GF-D8 (cell line): ENCODE measurements around the gene FOCAD.
A peak's percentile ranks its signal among the peaks of the same experiment; 100 is the strongest.

Experiments
- DNase-seq: peaks from one replicate; lab custom pipeline; 2025; lab: John Stamatoyannopoulos, UW

FOCAD gene

DNA sequence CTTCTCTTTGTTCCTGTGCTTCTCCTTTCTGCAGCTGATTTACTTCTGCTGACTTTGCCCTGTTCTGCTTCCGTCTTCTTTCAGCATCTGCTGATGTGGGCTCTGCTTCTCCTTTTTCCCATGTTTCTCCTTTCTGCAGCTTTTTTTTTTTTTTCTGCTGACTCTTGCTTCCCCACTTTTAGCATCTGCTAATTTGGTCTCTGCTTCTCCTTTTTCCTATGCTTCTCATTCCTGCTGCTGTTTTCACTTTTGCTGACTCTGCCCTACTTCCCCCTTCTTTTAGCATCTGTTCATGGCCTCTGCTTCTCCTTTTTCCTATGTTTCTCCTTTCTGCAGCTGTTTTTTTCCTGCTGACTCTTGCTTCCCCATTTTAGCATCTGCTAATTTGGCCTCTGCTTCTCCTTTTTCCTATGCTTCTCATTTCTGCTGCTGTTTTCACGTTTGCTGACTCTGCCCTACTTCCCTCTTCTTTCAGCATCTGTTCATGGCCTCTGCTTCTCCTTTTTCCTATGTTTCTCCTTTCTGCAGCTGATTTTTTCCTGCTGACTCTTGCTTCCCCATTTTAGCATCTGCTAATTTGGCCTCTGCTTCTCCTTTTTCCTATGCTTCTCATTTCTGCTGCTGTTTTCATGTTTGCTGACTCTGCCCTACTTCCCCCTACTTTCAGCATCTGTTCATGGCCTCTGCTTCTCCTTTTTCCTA, 289.3 kb downstream of the FOCAD start:
- peak; percentile 38 for DNase-seq

DNA sequence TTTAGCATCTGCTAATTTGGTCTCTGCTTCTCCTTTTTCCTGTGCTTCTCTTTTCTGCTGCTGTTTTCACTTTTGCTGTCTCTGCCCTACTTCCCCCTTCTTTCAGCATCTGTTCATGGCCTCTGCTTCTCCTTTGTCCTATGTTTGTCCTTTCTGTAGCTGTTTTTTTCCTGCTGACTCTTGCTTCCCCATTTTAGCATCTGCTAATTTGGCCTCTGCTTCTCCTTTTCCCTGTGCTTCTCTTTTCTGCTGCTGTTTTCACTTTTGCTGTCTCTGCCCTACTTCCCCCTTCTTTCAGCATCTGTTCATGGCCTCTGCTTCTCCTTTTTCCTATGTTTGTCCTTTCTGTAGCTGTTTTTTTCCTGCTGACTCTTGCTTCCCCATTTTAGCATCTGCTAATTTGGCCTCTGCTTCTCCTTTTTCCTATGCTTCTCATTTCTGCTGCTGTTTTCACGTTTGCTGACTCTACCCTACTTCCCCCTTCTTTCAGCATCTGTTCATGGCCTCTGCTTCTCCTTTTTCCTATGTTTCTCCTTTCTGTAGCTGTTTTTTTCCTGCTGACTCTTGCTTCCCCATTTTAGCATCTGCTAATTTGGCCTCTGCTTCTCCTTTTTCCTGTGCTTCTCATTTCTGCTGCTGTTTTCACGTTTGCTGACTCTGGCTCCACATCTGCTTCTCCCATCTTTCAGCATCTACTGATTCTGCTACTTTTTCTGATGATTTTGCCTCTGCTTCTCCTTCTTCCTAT, 290.3 kb downstream of the FOCAD start:
- DNase-seq, result peak; percentile 42

DNA sequence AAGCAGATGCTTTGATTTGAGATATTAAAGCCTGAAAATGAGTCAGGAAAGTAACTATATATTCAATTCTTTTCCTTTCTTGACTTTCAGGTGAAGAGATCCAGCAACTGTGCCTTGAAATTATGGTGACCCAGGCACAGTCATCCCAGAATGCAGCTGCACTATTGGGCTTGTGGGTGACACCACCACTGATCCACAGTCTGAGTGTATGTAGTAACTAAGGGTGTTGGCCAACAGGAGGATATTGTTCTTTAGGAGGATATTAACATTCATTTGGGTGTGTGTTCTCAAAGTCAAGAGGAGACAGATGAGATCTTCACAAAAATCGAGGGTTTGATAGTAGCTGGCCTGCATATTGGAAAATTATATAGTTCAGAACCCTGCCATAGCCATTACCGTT, 294.2 kb downstream of the FOCAD start:
- DNase-seq, result no peak

DNA sequence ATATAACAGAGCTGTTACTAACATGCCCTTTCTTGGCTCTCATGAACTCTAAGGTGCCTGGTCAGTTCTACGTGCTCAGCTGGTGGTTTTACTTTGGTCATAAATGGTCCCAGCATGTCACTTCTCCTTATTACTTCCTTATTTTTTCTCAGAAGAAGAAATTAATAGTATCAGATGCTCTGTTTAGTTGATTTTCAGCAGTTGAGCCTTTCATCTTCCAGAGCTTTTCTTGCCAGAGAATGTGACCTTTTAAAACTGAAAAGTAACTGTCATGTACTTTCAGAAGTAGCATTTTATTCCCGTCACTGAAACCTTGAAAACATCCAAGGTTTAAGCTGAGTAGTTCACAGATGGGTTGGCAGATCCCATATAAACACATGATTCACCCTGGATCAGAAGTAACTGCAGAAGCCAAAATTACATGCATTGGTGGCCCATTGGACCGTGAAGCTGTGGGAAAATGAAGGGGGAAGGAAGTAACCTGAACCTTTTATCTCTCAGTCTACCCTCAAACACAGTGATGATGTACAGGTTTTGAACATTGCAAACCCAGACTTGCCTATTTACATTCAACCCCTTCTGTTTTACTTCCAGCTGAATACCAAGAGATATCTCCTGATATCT, 296.9 kb downstream of the FOCAD start:
- DNase-seq, result peak; percentile 46

DNA sequence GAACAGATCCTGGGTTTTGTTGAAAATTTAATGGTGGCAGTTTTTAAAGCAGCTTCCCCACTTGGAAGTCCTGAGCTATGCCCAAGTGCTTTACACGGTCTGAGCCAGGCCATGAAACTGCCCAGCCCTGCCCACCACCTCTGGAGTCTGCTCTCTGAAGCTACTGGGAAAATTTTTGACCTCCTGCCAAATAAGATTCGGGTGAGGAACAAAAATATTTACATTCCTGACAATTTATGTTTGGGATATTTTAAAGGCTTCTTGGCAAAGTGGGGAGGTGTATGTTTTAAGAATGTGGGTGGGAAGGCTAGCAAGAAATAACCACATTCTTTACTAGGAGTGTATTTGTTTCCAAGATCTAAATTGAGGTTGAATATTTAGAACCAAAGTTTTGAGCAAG, 297.4 kb downstream of the FOCAD start:
- no peak for DNase-seq

DNA sequence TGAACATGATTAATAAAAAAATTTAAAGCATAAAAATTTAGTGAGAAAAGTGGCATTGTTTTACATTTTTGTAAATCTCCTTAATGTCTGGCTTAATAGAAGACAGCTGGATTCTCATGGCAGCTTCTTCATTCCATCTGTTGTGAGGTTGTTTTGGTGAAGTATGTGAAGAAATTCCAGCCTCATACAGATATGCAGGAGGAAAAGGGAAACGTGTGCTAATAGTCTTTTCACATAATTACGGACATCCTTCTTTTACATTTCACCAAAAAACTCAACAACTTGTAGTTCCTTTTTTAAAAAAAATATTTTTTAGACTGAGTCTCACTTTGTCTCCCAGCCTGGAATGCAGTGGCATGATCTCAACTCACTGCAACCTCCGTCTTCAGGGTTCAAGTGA, 300.4 kb downstream of the FOCAD start:
- DNase-seq, result no peak

DNA sequence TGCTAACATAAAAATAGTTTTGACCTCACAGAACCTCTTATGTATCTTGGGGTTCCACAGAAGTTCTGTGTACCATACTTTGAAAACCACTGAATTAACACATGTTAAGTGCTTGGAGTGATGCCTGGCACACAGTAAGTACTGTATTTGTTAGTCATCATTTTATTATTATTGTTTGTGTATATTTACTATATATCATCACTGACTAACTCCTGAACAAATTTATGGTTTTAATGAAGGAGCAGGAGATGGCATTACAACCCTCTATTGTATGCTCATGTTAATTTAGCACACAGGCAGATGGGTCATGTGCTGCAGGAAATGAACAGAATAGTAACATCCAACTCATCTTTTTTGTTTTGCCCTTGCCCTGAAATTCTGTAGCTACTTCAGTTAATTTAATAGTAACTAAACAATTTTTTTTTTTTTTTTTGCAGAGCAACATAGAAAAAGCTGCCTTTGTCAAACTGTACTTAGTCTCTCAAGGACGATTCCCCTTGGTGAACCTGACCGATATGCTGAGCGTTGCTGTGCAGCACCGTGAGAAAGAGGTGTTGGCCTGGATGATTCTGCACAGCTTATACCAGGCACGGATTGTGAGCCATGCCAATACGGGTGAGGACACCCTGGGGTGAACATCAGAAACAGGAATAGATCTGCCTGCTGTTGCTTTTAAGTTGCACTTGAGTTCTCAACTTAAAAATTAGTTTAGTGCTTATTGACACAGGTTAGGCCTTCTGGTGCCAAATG, 302.0 kb downstream of the FOCAD start:
- DNase-seq, result no peak

DNA sequence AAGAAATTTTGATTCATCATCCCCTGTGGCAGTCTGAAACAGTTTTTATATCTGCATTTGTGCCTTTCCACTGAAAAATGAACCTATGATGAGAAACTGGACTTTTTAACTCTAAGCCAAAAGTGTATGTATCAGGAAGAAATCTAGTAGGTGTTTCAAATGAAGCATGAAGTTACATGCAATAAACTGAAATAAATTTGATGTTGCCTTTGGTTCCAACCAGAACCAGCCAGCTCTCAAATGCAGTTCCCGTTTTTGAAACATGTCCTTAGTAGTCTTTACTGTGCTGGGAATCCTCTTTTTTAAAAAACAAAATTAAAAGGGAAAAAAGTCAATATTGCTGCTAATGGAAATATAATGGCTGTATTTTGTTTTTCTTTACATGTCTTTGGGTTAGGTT, 303.5 kb downstream of the FOCAD start:
- no peak for DNase-seq

DNA sequence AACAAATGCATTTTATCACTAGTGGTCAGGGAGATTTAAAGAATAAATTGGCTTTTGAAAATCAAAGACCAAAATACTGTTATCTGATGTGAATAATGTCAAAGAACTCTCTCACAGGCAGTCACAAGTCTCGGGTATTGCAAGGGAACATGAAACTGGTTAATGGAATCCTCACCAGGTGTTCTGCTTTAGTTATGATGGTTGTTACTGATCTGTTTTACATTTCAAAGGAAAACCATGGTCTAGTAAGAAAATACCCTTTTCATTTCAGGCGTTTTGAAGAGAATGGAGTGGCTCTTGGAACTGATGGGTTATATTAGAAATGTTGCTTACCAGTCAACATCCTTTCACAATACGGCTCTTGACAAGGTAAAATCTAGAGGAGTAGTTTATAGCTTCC, 304.0 kb downstream of the FOCAD start:
- no peak for DNase-seq

DNA sequence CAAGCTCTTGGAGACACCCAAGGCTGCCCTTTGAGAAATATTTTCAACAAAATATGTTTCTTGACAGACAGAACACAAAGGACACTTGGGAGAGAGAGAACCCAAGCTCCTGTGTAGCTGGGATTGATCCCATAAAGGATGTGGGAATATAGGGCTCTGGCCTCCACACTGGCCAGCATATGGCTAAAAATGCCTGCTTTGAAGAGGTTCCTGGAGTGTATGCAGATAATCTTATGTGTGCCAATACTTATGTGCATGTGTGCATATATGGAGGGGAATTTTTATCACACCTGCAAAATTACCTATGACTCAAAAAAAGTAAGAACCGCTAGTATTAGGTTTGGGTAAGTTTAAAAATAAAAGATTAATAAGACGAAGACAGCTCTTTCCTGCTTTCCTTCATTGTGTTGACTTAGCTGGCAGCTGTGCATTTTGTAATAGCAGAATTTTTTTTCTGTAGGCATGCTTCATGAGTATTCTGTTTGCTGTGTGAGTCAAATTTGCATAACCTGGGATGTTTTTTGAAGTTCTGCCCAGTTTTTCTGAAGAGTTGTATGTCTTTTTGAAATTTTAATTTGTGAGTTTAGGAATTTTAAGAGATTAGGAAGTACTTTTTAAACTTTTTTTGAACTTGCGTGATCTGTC, 304.7 kb downstream of the FOCAD start:
- DNase-seq, result no peak

DNA sequence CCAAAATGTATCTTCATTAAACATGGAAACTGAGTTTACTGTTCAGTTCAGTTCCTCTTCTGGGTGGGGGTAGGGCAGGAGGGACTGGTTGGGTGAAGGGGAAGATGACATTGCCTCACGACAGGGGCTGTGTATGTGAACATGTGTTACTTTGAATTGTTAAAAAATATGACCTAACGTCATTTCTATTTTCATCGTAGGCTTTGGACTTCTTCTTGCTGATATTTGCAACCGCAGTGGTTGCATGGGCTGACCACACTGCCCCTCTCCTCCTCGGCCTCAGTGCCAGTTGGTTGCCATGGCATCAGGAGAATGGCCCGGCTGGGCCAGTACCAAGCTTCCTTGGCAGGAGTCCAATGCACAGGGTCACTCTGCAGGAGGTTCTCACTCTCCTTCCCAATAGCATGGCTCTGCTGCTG, 305.9 kb downstream of the FOCAD start:
- no peak for DNase-seq

DNA sequence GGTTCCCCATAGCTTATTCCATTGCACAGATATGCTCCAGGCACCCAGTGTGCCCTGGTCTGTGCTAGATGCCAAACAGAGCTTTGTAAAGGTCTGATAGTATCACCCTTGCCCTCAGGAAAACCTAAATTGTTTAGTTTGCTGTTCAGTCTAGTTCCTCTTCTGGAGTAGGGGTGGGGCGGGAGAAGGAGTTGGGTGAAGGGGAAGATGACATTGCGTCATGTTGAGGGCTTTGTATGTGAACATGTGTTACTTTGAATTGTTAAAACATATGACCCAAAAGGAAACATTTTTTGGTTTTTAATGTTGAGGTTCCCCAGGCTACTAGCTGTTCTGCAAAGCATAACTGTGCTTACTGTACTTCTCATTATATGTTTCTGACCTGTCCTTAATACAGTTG, 306.8 kb downstream of the FOCAD start:
- peak; percentile 80 for DNase-seq

DNA sequence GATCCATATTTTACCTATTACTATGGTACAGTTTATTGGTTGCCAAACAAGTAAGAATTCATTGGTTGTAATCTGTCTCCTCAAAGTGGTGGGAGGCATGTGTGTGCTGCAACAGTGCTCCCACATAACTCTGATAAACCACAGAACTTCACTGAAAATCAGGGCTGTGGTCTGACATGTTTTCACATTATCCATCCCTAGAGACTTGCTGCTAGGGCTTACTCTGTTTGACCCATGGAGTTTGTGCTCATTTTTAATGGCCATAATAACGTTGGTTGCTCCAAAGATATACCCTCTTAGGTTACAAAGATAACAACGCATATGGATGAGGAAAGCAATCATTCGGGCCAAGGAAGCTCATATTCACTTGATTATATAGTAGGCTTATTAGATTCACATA, 310.4 kb downstream of the FOCAD start:
- no peak for DNase-seq

DNA sequence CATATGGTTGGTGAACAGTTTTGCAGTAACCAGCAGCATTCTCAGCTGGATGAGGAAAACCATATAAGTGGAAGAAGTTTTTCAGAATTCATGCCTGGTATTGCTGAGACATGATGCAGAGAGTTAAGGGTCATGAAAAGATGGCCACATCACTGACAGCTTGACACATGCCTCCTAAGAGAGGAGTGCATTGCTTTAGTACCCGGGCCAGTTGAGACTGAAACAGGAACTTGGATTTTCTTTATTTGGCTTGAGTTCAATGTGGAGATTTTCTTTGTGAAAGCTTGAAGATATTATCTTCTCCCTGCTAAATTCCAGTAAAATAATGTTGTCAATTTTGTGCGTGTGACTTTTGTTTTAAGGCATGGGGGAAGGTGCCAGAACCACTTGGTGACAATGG, 311.6 kb downstream of the FOCAD start:
- no peak for DNase-seq

DNA sequence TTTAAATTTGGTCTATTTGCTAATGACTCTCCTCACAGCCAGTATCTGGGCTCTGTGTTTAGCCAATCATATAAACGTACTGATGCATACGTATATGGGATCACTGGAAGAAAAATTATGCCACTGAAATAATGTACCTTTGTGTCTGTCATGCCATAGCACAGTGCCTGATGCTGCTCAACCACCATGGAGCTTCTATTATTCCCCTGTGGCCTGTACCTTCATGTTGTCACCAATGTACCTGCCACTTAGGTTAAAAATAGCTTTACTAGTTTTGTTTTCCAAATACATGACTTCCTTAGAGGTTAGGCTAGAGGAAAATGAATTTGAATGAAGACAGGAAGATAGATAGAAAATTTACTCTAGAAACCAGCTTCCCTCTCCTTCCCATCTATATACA, 312.8 kb downstream of the FOCAD start:
- DNase-seq, result no peak

DNA sequence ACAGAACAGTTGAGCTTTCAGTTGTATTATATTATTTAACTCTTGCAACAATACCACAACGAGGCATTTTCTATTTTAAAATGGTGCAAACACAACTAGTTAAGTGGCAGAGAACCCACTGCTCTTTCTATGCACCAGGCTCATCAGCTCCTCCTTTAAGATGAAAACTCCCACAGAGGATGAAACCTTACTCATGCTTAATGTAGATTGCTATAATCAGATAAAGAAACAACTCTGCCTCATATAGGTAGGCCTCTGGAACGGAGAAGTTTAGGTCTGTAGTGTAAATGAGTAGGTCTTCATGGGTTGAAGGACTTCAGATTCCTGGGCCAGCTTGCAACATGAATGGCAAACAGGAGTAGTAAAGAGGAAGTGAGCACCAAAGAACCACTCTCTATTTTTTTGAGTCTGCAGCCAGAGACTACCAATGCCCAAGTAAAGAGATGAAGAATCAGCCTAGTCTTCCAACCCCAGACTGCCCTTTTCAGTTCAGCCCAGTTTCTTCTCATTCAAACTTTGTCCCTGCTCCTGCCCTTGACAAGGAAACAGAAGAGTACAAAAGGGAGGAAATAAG, 313.5 kb downstream of the FOCAD start:
- no peak for DNase-seq

DNA sequence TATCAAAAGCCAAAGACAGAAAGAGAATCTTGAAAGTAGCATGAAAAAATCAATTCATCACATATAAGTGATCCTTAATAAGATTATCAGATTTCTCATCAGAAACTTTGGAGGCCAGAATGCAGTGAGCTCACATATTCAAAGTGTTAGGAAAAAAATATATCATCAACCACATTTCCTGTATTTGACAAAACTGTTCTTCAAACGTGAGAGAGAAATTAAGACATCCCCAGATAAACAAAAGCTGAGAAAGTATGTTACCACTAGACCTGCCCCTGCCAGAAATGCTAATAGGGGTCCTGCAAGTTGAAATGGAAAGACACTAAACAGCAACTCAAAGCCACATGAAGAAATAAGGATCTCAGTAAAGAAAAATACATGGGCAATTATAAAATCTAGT, 317.5 kb downstream of the FOCAD start:
- no peak for DNase-seq

DNA sequence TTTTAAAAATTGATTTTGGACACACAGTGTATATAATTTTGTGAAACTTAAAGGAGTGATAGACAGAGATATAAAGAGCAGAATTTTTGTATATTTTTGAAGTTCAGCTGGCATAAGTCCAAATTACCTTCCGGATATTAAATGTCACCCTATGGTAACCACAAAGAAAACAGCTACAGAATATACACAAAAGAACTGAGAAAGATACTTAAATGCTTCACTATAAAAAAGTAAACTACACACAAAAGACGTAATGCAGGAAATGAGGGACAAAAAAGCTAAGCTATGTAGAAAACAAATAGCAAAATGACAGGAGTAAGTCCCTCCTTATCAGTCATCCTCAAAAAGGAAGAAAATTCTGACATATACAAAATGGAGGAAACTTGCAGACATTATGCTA, 318.0 kb downstream of the FOCAD start:
- no peak for DNase-seq

DNA sequence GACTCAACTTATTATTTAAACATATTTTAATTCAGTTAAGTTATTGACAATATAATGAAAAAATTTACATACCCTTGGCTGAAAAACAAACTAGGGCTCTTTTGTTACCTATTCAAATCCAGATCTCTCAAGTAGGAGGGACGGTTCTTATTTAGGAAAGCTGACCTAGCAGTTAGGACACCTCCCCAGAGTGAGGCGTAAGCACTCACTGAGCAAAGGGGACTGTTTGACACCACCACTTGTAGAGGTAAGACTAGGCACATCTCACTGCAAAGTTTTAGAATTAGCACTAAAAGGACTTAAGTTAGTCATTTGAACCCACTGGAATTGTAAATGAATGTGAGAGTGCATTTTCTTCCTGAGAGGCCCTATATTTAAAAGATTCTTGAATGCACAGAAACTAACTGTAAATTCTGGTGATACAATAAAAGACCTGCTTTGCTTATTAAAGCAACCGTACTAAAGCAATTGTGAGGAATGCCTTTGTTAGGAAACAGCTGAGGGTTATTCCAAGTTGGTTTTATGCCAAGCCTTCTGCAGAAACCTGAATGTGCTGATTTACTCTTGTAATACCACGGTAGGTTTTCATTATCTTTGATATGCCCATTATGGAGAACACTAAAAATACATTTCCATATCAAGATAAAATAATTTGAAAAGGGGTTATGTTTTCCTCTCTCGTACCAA, 331.2 kb downstream of the FOCAD start:
- DNase-seq, result no peak

DNA sequence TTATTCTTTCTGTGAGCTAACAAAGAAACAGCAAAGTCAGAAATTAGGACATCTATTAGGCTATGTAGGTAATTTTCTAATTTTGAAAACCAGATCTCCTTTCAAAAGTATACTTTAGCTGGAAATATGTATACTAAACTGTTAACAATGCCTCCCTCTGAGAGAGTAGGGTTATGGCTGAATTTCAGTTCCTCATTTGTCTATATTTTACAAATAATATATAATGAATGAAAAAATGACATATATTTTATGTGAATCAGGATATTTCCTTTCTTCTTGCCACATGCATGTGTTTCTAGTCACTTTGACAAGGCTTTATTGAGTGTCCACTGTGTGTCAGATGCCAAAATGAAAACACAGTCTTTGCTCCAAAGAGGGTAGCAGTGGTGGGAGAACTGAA, 331.9 kb downstream of the FOCAD start:
- DNase-seq, result no peak
